T-cell (primary cell): ENCODE measurements around the gene NPEPL1. TPM values are rescaled to one million over a fixed set of nuclear protein-coding genes. Genes with fewer than 3 reads are reported as not detected.

Source experiments
- ATAC-seq, 4 experiments: fragments of 200-7000 bp in 3 of 4; fragments of 150-1000 bp in 1 of 4; cut with Tn5 transposase; replicated peaks in 1 of 4; 1 replicate in 3 of 4; 2 replicates in 1 of 4; pipeline ENCODE4 v1.10.0; 2021; ENCODE audit warnings: moderate library complexity in 3 of 4, mild to moderate bottlenecking in 2 of 4, moderate number of reproducible peaks in 1 of 4
- CTCF ChIA-PET, 2 donors: fragments of 300-600 bp; sonication (Branson Sonifier 250); formaldehyde crosslinking; loops; one replicate each; lab custom pipeline; 2022; ENCODE audit warnings: antibody characterized with exemption in 2 of 2; lab: Charles Lee
- POLR2A ChIA-PET, 2 donors: fragments of 300-600 bp; sonication (Branson Sonifier 250); formaldehyde crosslinking; loops; one replicate each; lab custom pipeline; 2022; ENCODE audit warnings: antibody characterized with exemption in 2 of 2; lab: Charles Lee
- DNase-seq, 35 experiments: peaks; one replicate each; pipeline versions ENCODE4 v3.0.0 to v3.0.0-alpha.2; 2013 to 2023
- H3K27ac ChIP-seq: one replicate; pipeline ENCODE4 v1.5.1; 2013; ENCODE audit warnings: low read length
- H3K27me3 ChIP-seq, 2 experiments: replicated peaks in 1 of 2; 1 replicate in 1 of 2; 2 replicates in 1 of 2; pipeline versions ENCODE4 v1.6.1 to v1.7.0; 2013; ENCODE audit warnings: low read length in 1 of 2, mixed read lengths in 1 of 2; ENCODE audit not compliant: control insufficient read depth in 2 of 2, insufficient read depth in 2 of 2; ENCODE audit errors: extremely low read depth in 1 of 2
- H3K36me3 ChIP-seq, 2 donors: 1 replicate in 1 of 2; 2 replicates in 1 of 2; pipeline versions ENCODE4 v1.6.1 to v1.7.0; 2013; ENCODE audit warnings: low read length in 1 of 2; ENCODE audit not compliant: control insufficient read depth in 2 of 2, insufficient read depth in 1 of 2; ENCODE audit errors: extremely low read depth in 1 of 2
- H3K4me1 ChIP-seq, 2 experiments: 1 replicate in 1 of 2; 2 replicates in 1 of 2; pipeline versions ENCODE4 v1.6.1 to v1.7.0; 2013; ENCODE audit warnings: low read length in 2 of 2, mixed read lengths in 1 of 2; ENCODE audit not compliant: insufficient read depth in 2 of 2, control insufficient read depth in 1 of 2; ENCODE audit errors: extremely low read depth in 1 of 2
- H3K4me3 ChIP-seq, 2 donors: 1 replicate in 1 of 2; 2 replicates in 1 of 2; pipeline versions ENCODE4 v1.5.1 to v1.7.0; 2013; ENCODE audit warnings: mild to moderate bottlenecking in 2 of 2, low read length in 1 of 2, moderate library complexity in 1 of 2; ENCODE audit not compliant: control insufficient read depth in 1 of 2; ENCODE audit errors: extremely low read depth in 1 of 2
- H3K9me3 ChIP-seq: 2 replicates; pipeline ENCODE4 v1.7.0; 2013
- H3K27ac Mint-ChIP-seq, 2 donors: one replicate each; pipeline ENCODE4 v1.8.0; 2020 to 2021; ENCODE audit warnings: mild to moderate bottlenecking in 2 of 2, mixed read lengths in 2 of 2
- H3K27me3 Mint-ChIP-seq, 2 donors: one replicate each; pipeline ENCODE4 v1.8.0; 2021 to 2022; ENCODE audit warnings: mixed read lengths in 2 of 2
- H3K36me3 Mint-ChIP-seq: one replicate; pipeline ENCODE4 v1.8.0; 2021; ENCODE audit warnings: mixed read lengths
- H3K4me1 Mint-ChIP-seq, 3 donors: one replicate each; pipeline ENCODE4 v1.8.0; 2020 to 2022; ENCODE audit warnings: mixed read lengths in 3 of 3, mild to moderate bottlenecking in 1 of 3
- H3K4me3 Mint-ChIP-seq, 3 donors: one replicate each; pipeline ENCODE4 v1.8.0; 2020 to 2022; ENCODE audit warnings: mild to moderate bottlenecking in 3 of 3, mixed read lengths in 3 of 3, moderate library complexity in 3 of 3
- H3K9me3 Mint-ChIP-seq, 3 donors: one replicate each; pipeline ENCODE4 v1.8.0; 2020 to 2022; ENCODE audit warnings: mixed read lengths in 3 of 3
- WGBS: methylation state at CpG from one replicate; pipeline ENCODE4 v1.1.5; 2013; ENCODE audit warnings: missing lambda C conversion rate; ENCODE audit not compliant: insufficient coverage; 5-methylcytosine and 5-hydroxymethylcytosine counted together
- total RNA-seq, 35 experiments: library from RNA in 6 of 35; stranded (reverse) in 6 of 35; fragments of 120-200 nt in 1 of 35; gene quantifications; one replicate each; pipeline versions ENCODE4 v1.2.1 to v1.2.4 and lab custom pipeline; 2013 to 2026

NPEPL1 gene
- total RNA-seq, 5 donors from 2014 or later (not counting 1 experiment from before 2014, with no cell fraction given): 49.6 to 79.0 (median 69.3) TPM

DNA sequence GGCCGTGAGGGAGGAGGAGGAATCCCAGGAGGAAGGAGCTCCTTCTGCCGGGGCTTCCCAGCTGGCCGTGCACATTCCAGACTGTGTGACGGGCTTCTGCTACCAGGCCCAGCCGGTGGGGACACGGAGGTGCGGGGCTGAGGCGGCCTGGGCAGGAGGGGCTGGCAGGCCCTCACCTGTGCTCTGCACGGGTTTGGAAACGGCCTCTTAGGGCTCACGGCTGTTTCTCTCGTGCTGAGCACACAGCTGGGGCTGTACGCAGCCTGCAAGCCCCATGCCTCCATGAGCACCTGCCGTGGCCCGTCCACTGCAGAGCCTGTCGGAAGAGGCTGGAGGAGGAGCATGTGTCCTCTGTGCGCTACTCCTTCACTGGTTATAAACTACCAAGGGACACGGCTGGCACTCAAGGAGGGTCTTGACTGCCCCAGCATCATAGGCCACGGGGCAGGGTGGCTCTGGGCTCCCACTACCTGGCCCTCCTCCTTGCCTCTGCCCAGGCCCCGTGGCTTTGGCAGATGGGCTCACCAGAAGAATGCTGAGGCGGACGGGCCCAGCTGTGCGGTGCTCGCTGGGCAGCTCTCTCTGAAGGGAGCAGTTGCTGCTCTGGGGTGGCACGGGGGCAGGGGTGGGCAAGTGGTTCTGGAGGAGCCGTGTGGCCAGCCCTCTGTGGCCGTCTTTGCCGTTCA is 15.8 kb downstream of the NPEPL1 start:
- CTCF ChIA-PET: no interaction called here
- H3K9me3 ChIP-seq: no peaks in the 10 kb centered on the region

DNA sequence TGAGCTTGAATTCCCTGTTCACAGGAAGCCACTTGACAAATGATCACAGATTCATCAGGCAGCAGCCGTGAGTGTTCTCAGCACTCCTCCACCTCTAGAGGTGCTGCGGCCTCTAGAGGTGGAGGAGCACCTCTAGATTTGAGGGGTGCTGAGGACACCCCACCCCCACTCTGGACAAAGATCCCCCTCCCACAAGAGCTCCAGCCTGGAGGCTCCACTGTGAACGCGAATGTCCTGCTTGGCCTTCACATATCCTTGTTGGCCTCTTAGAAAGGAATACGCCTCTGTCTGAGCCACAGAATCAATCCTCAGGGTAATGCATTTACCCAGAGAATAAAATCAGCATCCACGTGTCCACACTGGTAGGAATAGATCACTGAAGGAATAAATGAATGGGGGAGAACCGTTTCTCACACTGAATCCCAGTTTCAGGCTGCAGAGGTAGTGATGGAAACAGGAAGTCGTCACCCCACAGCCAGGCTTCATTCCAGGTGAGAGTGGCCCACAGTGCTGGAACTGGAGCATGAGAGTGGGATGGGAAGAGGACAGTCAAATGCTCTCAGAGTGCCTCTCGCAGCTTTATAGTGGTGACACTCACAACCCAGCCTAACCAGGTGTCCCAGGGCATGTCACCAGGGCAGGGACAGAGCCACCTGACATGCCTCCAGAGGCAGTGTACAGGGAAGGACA is 16.6 kb downstream of the NPEPL1 start:
- ChIA-PET CTCF (no interaction called here), POLR2A (no interaction called here)
- H3K27me3 Mint-ChIP-seq: no peaks in the 10 kb centered on the region
- no peaks in the 10 kb centered on the region for H3K9me3 Mint-ChIP-seq
- peaks cover 15% of the 10 kb centered on the region for H3K36me3 Mint-ChIP-seq
- no peak for ATAC-seq
- 83% methylated on average over 3 of the region's 9 CpGs for WGBS
- no peaks in the 10 kb centered on the region for H3K27me3 ChIP-seq
- H3K9me3 ChIP-seq: no peaks in the 10 kb centered on the region
- no peak overlapping the region for H3K4me3 ChIP-seq
- no peak overlapping the region for H3K4me3 Mint-ChIP-seq
- no peak overlapping the region for H3K27ac ChIP-seq
- H3K4me1 ChIP-seq: no peaks in the 10 kb centered on the region
- no peaks in the 10 kb centered on the region for H3K4me1 Mint-ChIP-seq
- no peak for DNase-seq
- H3K27ac Mint-ChIP-seq: no peak overlapping the region
- H3K36me3 ChIP-seq: peaks cover 9 to 12% of the 10 kb centered on the region in 2 donors

More for the DNA sequence above, 15.8 kb downstream of the NPEPL1 start:
- H3K27ac Mint-ChIP-seq: no peak overlapping the region
- no peak overlapping the region for H3K4me3 ChIP-seq
- 93% methylated on average over 28 of the region's 28 CpGs for WGBS
- peaks cover 18% of the 10 kb centered on the region for H3K36me3 Mint-ChIP-seq
- no peak overlapping the region for H3K27ac ChIP-seq
- H3K4me1 ChIP-seq: no peaks in the 10 kb centered on the region
- POLR2A ChIA-PET: interaction anchor here in 1 of 2 donors (0.7 kb wide), 1 partner anchor 46 kb away, joined by 4 read pairs; no protein-coding TSS in a partner anchor
- no peaks in the 10 kb centered on the region for H3K9me3 Mint-ChIP-seq
- ATAC-seq (peak in 1 of 4 experiments; percentile 16), DNase-seq (peak in 2 of 35 experiments; percentile 0 to 4)
- no peaks in the 10 kb centered on the region for H3K27me3 ChIP-seq
- H3K4me3 Mint-ChIP-seq: no peak overlapping the region
- H3K36me3 ChIP-seq: peaks cover 15 to 17% of the 10 kb centered on the region in 2 donors
- H3K27me3 Mint-ChIP-seq: no peaks in the 10 kb centered on the region
- H3K4me1 Mint-ChIP-seq: no peaks in the 10 kb centered on the region

DNA sequence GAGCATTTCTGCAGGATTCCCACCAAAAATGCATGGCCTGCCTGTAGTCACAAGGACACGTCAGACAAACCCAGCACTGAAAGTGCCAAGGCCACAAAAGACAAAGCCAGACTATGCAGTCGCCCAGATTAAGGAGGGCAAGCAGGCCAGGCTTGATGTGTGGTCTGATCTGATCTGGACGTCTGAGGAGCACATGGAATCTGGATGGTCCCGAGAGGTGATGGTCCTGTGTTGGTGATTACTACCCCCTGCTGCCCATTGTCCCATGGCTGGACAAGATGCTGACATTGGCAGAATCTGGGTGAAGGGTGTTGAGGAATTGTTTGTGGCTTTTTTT is 17.1 kb downstream of the NPEPL1 start:
- no peaks in the 10 kb centered on the region for H3K4me1 ChIP-seq
- DNase-seq (no peak), ATAC-seq (no peak)
- ChIA-PET CTCF (no interaction called here), POLR2A (no interaction called here)
- H3K27ac ChIP-seq: no peak overlapping the region
- WGBS: 89% methylated on average over 4 of the region's 4 CpGs
- no peaks in the 10 kb centered on the region for H3K27me3 ChIP-seq
- Mint-ChIP-seq H3K4me3 (no peak overlapping the region), H3K36me3 (peaks cover 13% of the 10 kb centered on the region), H3K27ac (no peak overlapping the region), H3K27me3 (no peaks in the 10 kb centered on the region), H3K9me3 (no peaks in the 10 kb centered on the region), H3K4me1 (no peaks in the 10 kb centered on the region)
- no peaks in the 10 kb centered on the region for H3K9me3 ChIP-seq
- H3K4me3 ChIP-seq: no peak overlapping the region
- H3K36me3 ChIP-seq: peaks cover 8 to 12% of the 10 kb centered on the region in 2 donors

DNA sequence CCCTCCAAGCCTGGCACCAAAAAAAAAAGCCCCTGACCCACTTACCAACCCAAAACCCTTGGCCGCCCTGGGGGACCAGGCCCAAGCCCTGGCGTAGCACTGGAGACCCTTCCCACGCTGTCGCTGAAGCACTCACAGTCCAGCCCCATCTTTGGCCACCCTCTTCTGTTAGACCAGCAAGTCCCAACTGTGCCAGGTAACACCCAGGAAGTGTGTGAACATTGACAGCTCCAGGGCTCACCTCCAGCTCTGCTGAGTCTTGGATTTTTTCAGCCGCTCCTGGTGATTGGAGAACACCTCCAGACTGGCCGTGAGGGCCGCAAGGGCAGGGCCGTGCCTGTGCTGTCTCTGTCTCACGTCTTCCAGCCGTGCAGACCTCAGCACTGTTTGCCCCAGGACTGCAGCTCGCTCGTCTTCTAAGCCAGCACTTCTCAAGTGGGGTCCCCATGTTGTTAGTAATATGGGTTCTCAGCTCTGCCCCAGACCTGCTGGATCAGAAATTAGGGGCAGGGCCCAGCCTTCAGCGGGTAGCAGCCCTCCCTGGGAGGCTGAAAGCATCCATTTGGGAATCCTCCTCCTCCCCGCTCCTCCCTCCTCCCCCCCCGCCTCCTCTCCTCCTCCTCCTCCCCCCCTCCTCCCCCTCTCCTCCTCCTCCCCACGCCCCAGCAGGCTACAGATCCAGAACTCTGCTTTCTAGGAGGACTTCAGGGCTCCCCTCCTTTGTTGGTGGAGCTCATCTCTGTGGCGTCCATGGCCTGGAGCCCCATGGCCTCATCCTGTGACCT is 18.1 kb downstream of the NPEPL1 start:
- CTCF ChIA-PET: no interaction called here
- H3K36me3 Mint-ChIP-seq: peaks cover 5% of the 10 kb centered on the region
- H3K36me3 ChIP-seq: peaks cover 2 to 12% of the 10 kb centered on the region in 2 donors
- DNase-seq: peak in 2 of 35 experiments; percentile 4 to 10
- H3K4me1 Mint-ChIP-seq: no peaks in the 10 kb centered on the region
- H3K27ac Mint-ChIP-seq: no peak overlapping the region
- H3K9me3 Mint-ChIP-seq: no peaks in the 10 kb centered on the region
- WGBS: 94% methylated on average over 12 of the region's 17 CpGs
- no peaks in the 10 kb centered on the region for H3K9me3 ChIP-seq
- H3K4me1 ChIP-seq: no peaks in the 10 kb centered on the region
- H3K4me3 ChIP-seq: no peak overlapping the region
- ATAC-seq: no peak
- no peaks in the 10 kb centered on the region for H3K27me3 ChIP-seq
- POLR2A ChIA-PET: no interaction called here
- H3K4me3 Mint-ChIP-seq: no peak overlapping the region
- no peak overlapping the region for H3K27ac ChIP-seq
- H3K27me3 Mint-ChIP-seq: no peaks in the 10 kb centered on the region

DNA sequence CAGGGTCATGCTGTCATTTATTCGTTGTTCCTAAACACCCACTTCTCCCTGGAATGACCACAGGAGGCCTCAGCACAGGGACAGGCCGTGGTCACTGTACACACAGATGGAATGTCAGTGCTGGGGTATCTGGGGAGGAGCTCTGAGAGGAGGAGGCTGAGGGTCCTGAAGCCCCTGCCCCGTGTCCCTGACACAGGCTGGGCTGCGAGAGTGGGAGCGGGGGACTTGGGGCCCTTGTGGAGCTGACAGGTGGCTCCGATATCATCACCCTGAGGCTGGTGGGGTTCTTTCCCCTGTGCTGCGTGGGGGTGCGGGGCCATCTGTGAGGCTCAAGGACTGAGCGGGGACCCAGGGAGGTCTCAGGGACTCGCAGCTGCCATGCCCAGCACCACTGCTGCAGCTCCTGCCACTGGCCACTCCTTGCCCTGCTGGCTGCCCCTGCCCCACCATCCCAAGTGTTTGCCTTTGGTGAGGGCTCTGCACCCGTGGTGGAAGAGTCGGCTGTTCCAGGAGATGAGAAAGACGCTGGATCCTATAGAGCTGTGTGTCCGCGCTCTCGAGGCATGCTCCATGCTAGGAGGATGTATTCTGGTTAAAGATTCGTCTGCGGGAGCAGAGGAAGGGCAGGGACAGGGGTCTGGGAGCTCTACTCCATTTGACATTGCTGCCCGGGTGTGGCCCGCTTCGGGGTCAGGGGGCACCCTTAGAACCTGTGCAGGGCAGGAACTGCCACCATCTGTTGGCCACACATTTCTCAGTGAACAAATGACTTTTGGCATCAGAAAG is 18.9 kb downstream of the NPEPL1 start:
- Histone ChIP-seq H3K9me3 (no peaks in the 10 kb centered on the region), H3K36me3 (peaks cover 0 to 9% of the 10 kb centered on the region in 2 donors), H3K27ac (no peak overlapping the region), H3K4me1 (no peaks in the 10 kb centered on the region), H3K27me3 (no peaks in the 10 kb centered on the region), H3K4me3 (no peak overlapping the region)
- ChIA-PET CTCF (interaction anchor here in 1 of 2 donors (0.5 kb wide), 1 partner anchor 149 kb away, joined by 6 read pairs; no protein-coding TSS in a partner anchor), POLR2A (no interaction called here)
- WGBS: 94% methylated on average over 20 of the region's 21 CpGs
- Mint-ChIP-seq H3K9me3 (no peaks in the 10 kb centered on the region), H3K4me1 (no peaks in the 10 kb centered on the region), H3K4me3 (no peak overlapping the region), H3K36me3 (peaks cover 5% of the 10 kb centered on the region), H3K27ac (no peak overlapping the region), H3K27me3 (no peaks in the 10 kb centered on the region)
- DNase-seq (peak in 2 of 35 experiments; percentile 3 to 5), ATAC-seq (no peak)
